ENCODE measurements around the gene TREH. TPM values are rescaled to one million over a fixed set of nuclear protein-coding genes. Genes with fewer than 3 reads are reported as not detected.

The TREH gene
- total RNA-seq, 2 experiments from 2014 or later: not detected

- Histone ChIP-seq H3K27ac (ENCODE audit: low read depth, low read length, poor library complexity, severe bottlenecking) (no peak overlapping the region), H3K4me3 (ENCODE audit: low read depth, low read length, poor library complexity, severe bottlenecking) (no peak overlapping the region), H3K9me3 (ENCODE audit: low read length) (no peaks in the 10 kb centered on the region), H3K9me2 (ENCODE audit: insufficient read depth, low read length) (no peaks in the 10 kb centered on the region), H4K20me1 (ENCODE audit: insufficient read depth, low read length) (no peaks in the 10 kb centered on the region), H2AFZ (ENCODE audit: low read length) (no peak overlapping the region), H3K36me3 (ENCODE audit: insufficient read depth, low read length) (no peaks in the 10 kb centered on the region), H3K4me1 (ENCODE audit: insufficient read depth, low read length, poor library complexity, severe bottlenecking) (no peaks in the 10 kb centered on the region), H3K4me2 (ENCODE audit: low read length) (no peak overlapping the region), H3K79me2 (ENCODE audit: insufficient read depth, low read depth, low read length) (no peaks in the 10 kb centered on the region)
- DNase-seq (ENCODE audit: low spot score): no peak
- no peak for TF ChIP-seq EZH2phosphoT487 (IDR thresholded peaks at IDR 0.05; ENCODE audit: borderline replicate concordance, low read depth, low read length)
- TF ChIP-seq CTCF (conservative IDR thresholded peaks at IDR 0.05; ENCODE audit: low read length): no peak
- POLR2A ChIA-PET: interaction anchor here (0.6 kb wide), 1 partner anchor 240 kb away, joined by 3 read pairs; no protein-coding TSS in a partner anchor
- CTCF ChIA-PET (ENCODE audit: unreplicated experiment): no interaction called here
- intact Hi-C loops (cut with micrococcal nuclease; ENCODE audit: unreplicated experiment): no loop called here
- BruUV-seq (replicated peaks): no TSS peak
These were observed 51.9 kb downstream of the TREH start for GRCh38 chr11:118627566-118627965.

- no peaks in the 10 kb centered on the region for H4K20me1 ChIP-seq (ENCODE audit: insufficient read depth, low read length)
- no peak overlapping the region for H3K4me3 ChIP-seq (ENCODE audit: low read depth, low read length, poor library complexity, severe bottlenecking)
- H3K9me2 ChIP-seq (ENCODE audit: insufficient read depth, low read length): no peaks in the 10 kb centered on the region
- H3K36me3 ChIP-seq (ENCODE audit: insufficient read depth, low read length): no peaks in the 10 kb centered on the region
- intact Hi-C loops (cut with micrococcal nuclease; ENCODE audit: unreplicated experiment): no loop called here
- ChIA-PET CTCF (ENCODE audit: unreplicated experiment) (no interaction called here), POLR2A (interaction anchor here (0.6 kb wide), 2 partner anchors 424 to 833 kb away, joined by 3 read pairs; no protein-coding TSS in a partner anchor)
- no peak overlapping the region for H2AFZ ChIP-seq (ENCODE audit: low read length)
- no peak for TF ChIP-seq EZH2phosphoT487 (IDR thresholded peaks at IDR 0.05; ENCODE audit: borderline replicate concordance, low read depth, low read length)
- no peak for TF ChIP-seq CTCF (conservative IDR thresholded peaks at IDR 0.05; ENCODE audit: low read length)
- no peak for DNase-seq (ENCODE audit: low spot score)
- H3K9me3 ChIP-seq (ENCODE audit: low read length): no peaks in the 10 kb centered on the region
- no TSS peak for BruUV-seq (replicated peaks)
- H3K27ac ChIP-seq (ENCODE audit: low read depth, low read length, poor library complexity, severe bottlenecking): no peak overlapping the region
- no peak overlapping the region for H3K4me2 ChIP-seq (ENCODE audit: low read length)
- H3K79me2 ChIP-seq (ENCODE audit: insufficient read depth, low read depth, low read length): no peaks in the 10 kb centered on the region
- no peaks in the 10 kb centered on the region for H3K4me1 ChIP-seq (ENCODE audit: insufficient read depth, low read length, poor library complexity, severe bottlenecking)
These were observed 53.5 kb downstream of the TREH start for GRCh38 chr11:118625976-118626375.

GRCh38 chr11:118625036-118625690, 54.3 kb downstream of the TREH start:
- TF ChIP-seq CTCF (conservative IDR thresholded peaks at IDR 0.05; ENCODE audit: low read length) (no peak), EZH2phosphoT487 (IDR thresholded peaks at IDR 0.05; ENCODE audit: borderline replicate concordance, low read depth, low read length) (no peak)
- H3K27ac ChIP-seq (ENCODE audit: low read depth, low read length, poor library complexity, severe bottlenecking): no peak overlapping the region
- no peaks in the 10 kb centered on the region for H3K36me3 ChIP-seq (ENCODE audit: insufficient read depth, low read length)
- H3K9me2 ChIP-seq (ENCODE audit: insufficient read depth, low read length): no peaks in the 10 kb centered on the region
- no peak for DNase-seq (ENCODE audit: low spot score)
- H3K4me2 ChIP-seq (ENCODE audit: low read length): no peak overlapping the region
- no peaks in the 10 kb centered on the region for H3K79me2 ChIP-seq (ENCODE audit: insufficient read depth, low read depth, low read length)
- no peaks in the 10 kb centered on the region for H3K9me3 ChIP-seq (ENCODE audit: low read length)
- H4K20me1 ChIP-seq (ENCODE audit: insufficient read depth, low read length): no peaks in the 10 kb centered on the region
- BruUV-seq (replicated peaks): no TSS peak
- H2AFZ ChIP-seq (ENCODE audit: low read length): no peak overlapping the region
- POLR2A ChIA-PET: interaction anchor here (0.6 to 1.0 kb wide), 2 partner anchors 11 to 834 kb away, joined by 3 to 6 read pairs; no protein-coding TSS in a partner anchor
- intact Hi-C loops (cut with micrococcal nuclease; ENCODE audit: unreplicated experiment): no loop called here
- H3K4me3 ChIP-seq (ENCODE audit: low read depth, low read length, poor library complexity, severe bottlenecking): no peak overlapping the region
- H3K4me1 ChIP-seq (ENCODE audit: insufficient read depth, low read length, poor library complexity, severe bottlenecking): no peaks in the 10 kb centered on the region
- CTCF ChIA-PET (ENCODE audit: unreplicated experiment): no interaction called here
